GM23338 (cell line): ENCODE results near the gene SMIM28. TPM values are rescaled to one million over a fixed set of nuclear protein-coding genes. Genes with fewer than 3 reads are reported as not detected.

Experiments used
- ATAC-seq: fragments of 200-7000 bp; cut with Tn5 transposase; 3 replicates; pipeline ENCODE4 v1.9.1; 2020
- DNase-seq: peaks from one replicate; pipeline ENCODE4 v3.0.0-alpha.2; 2015; ENCODE audit warnings: low spot score
- H2AFZ ChIP-seq: fragments of 200-600 bp; sonication (generic); 2 replicates; pipeline ENCODE4 v1.8.0; 2016; ENCODE audit warnings: antibody characterized with exemption, mild to moderate bottlenecking, moderate library complexity
- H3F3A ChIP-seq: fragments of 200-600 bp; sonication (generic); replicated peaks from 2 replicates; pipeline ENCODE4 v1.8.0; 2017; ENCODE audit warnings: antibody characterized with exemption, mixed run types, low read depth
- H3K27ac ChIP-seq: fragments of 200-600 bp; sonication (generic); 2 replicates; pipeline ENCODE4 v1.6.1; 2016; ENCODE audit warnings: low read depth
- H3K27me3 ChIP-seq: fragments of 200-600 bp; sonication (generic); 2 replicates; pipeline ENCODE4 v1.8.0; 2016; ENCODE audit warnings: mild to moderate bottlenecking, mixed run types, moderate library complexity; ENCODE audit not compliant: insufficient read depth
- H3K36me3 ChIP-seq: fragments of 200-600 bp; sonication (generic); 2 replicates; pipeline ENCODE4 v1.8.0; 2016; ENCODE audit warnings: mild to moderate bottlenecking; ENCODE audit not compliant: insufficient read depth
- H3K4me1 ChIP-seq: fragments of 200-600 bp; sonication (generic); 2 replicates; pipeline ENCODE4 v1.8.0; 2016; ENCODE audit warnings: mild to moderate bottlenecking, moderate library complexity; ENCODE audit not compliant: insufficient read depth
- H3K4me2 ChIP-seq: fragments of 200-600 bp; sonication (generic); 2 replicates; pipeline ENCODE4 v1.7.1; 2017; ENCODE audit warnings: mixed run types
- H3K4me3 ChIP-seq: fragments of 200-600 bp; sonication (generic); 2 replicates; pipeline ENCODE4 v1.6.1; 2016; ENCODE audit warnings: mixed run types
- H3K79me2 ChIP-seq: fragments of 200-600 bp; sonication (generic); replicated peaks from 2 replicates; pipeline ENCODE4 v1.8.0; 2017; ENCODE audit warnings: mild to moderate bottlenecking; ENCODE audit not compliant: insufficient read depth
- H3K9me2 ChIP-seq: fragments of 200-600 bp; sonication (generic); 2 replicates; pipeline ENCODE4 v1.8.0; 2017; ENCODE audit not compliant: insufficient read depth
- H4K20me1 ChIP-seq: fragments of 200-600 bp; sonication (generic); replicated peaks from 2 replicates; pipeline ENCODE4 v1.8.0; 2017; ENCODE audit warnings: mild to moderate bottlenecking; ENCODE audit not compliant: insufficient read depth
- H3K27ac Mint-ChIP-seq: 2 replicates; pipeline ENCODE4 v1.8.0; 2020; ENCODE audit warnings: inconsistent platforms, mild to moderate bottlenecking, moderate library complexity, mixed read lengths
- H3K27me3 Mint-ChIP-seq: 3 replicates; pipeline ENCODE4 v1.8.0; 2022; ENCODE audit warnings: low read depth, mild to moderate bottlenecking, moderate library complexity, mixed read lengths, inconsistent platforms; ENCODE audit not compliant: insufficient read depth, poor library complexity
- H3K36me3 Mint-ChIP-seq: 3 replicates; pipeline ENCODE4 v1.8.0; 2021; ENCODE audit warnings: low read depth, mild to moderate bottlenecking, inconsistent platforms, moderate library complexity, mixed read lengths
- H3K4me1 Mint-ChIP-seq: 3 replicates; pipeline ENCODE4 v1.8.0; 2020; ENCODE audit warnings: mild to moderate bottlenecking, inconsistent platforms, mixed read lengths
- H3K4me3 Mint-ChIP-seq: 3 replicates; pipeline ENCODE4 v1.8.0; 2021; ENCODE audit warnings: moderate library complexity, mild to moderate bottlenecking, inconsistent platforms, mixed read lengths
- H3K9me3 Mint-ChIP-seq: 3 replicates; pipeline ENCODE4 v1.8.0; 2020; ENCODE audit warnings: moderate library complexity, mild to moderate bottlenecking, inconsistent platforms, mixed read lengths
- CREB1 ChIP-seq: fragments of 250-450 bp; sonication (Bioruptor Pico); IDR thresholded peaks from 2 replicates; pipeline ENCODE4 v1.5.0; 2020; ENCODE audit warnings: low read depth, mild to moderate bottlenecking, moderate library complexity
- CTCF ChIP-seq, 2 experiments: fragments of 200-600 bp in 1 of 2; sonication (generic) in 1 of 2; conservative IDR thresholded peaks; 2 replicates each; pipeline versions ENCODE4 v1.5.1 to v1.6.1; 2016 to 2017; ENCODE audit warnings: antibody characterized with exemption in 2 of 2, low read depth in 2 of 2, mild to moderate bottlenecking in 2 of 2, moderate library complexity in 1 of 2
- ETS1 ChIP-seq: IDR thresholded peaks from 2 replicates; pipeline ENCODE4 v1.6.1; 2016; ENCODE audit warnings: antibody characterized with exemption
- EZH2 ChIP-seq: fragments of 200-600 bp; sonication (generic); IDR thresholded peaks from one replicate; pipeline ENCODE4 v1.8.0; 2017; ENCODE audit warnings: antibody characterized with exemption, mild to moderate bottlenecking, low read depth; ENCODE audit not compliant: unreplicated experiment
- EZH2phosphoT487 ChIP-seq: fragments of 200-600 bp; sonication (generic); IDR thresholded peaks from one replicate; pipeline ENCODE4 v1.8.1; 2018; ENCODE audit warnings: antibody characterized with exemption; ENCODE audit not compliant: unreplicated experiment
- JUNB ChIP-seq: IDR thresholded peaks from one replicate; pipeline ENCODE4 v1.6.1; 2016; ENCODE audit warnings: antibody characterized with exemption; ENCODE audit not compliant: unreplicated experiment
- NANOG ChIP-seq: IDR thresholded peaks from 2 replicates; pipeline ENCODE4 v1.6.1; 2016; ENCODE audit warnings: antibody characterized with exemption, borderline replicate concordance
- POLR2AphosphoS5 ChIP-seq: IDR thresholded peaks from 2 replicates; pipeline ENCODE4 v1.6.1; 2016; ENCODE audit warnings: antibody characterized with exemption, low read depth
- REST ChIP-seq: IDR thresholded peaks from one replicate; pipeline ENCODE4 v1.6.1; 2018; ENCODE audit warnings: antibody characterized with exemption; ENCODE audit not compliant: unreplicated experiment
- STAT1 ChIP-seq: IDR thresholded peaks from one replicate; pipeline ENCODE4 v1.6.1; 2016; ENCODE audit warnings: antibody characterized with exemption; ENCODE audit not compliant: unreplicated experiment
- ZNF114 ChIP-seq: fragments of 250-450 bp; sonication (Bioruptor Pico); IDR thresholded peaks from 2 replicates; pipeline ENCODE4 v1.5.0; 2020; ENCODE audit warnings: mild to moderate bottlenecking, moderate library complexity
- ZNF331 ChIP-seq: fragments of 250-450 bp; sonication (Bioruptor Pico); IDR thresholded peaks from 2 replicates; pipeline ENCODE4 v1.5.0; 2020; ENCODE audit warnings: low read depth, mild to moderate bottlenecking, moderate library complexity
- ZNF462 ChIP-seq: fragments of 250-450 bp; sonication (Bioruptor Pico); IDR thresholded peaks from 2 replicates; pipeline ENCODE4 v1.5.0; 2020; ENCODE audit warnings: mild to moderate bottlenecking, moderate library complexity
- polyA plus RNA-seq: library from polyadenylated mRNA; unstranded; fragments of >200 nt; fragmentation: Nextera tagmentation; extraction: Ambion mirVana; gene quantifications from 2 replicates; pipeline ENCODE4 v1.2.1, GENCODE V29; 2016
- total RNA-seq: library from RNA; depleted of rRNA; stranded (reverse); fragments of >200 nt; shearing (Covaris generic); gene quantifications from 2 replicates; pipeline ENCODE4 v1.2.3, GENCODE V29; 2014

The SMIM28 gene
- total and polyA plus RNA-seq, 2 experiments from 2014 or later: not detected

GRCh38 chr6:138371452-138371711 is 6.3 kb upstream of the SMIM28 start:
- H3K79me2 ChIP-seq: no peaks in the 10 kb centered on the region
- DNase-seq: no peak
- H3K36me3 ChIP-seq: no peaks in the 10 kb centered on the region
- H3F3A ChIP-seq: no peaks in the 10 kb centered on the region
- no peak overlapping the region for H3K4me2 ChIP-seq
- no peak overlapping the region for H3K4me3 ChIP-seq
- H3K27ac ChIP-seq: no peak overlapping the region
- Mint-ChIP-seq H3K27me3 (peaks cover 2% of the 10 kb centered on the region), H3K4me3 (no peak overlapping the region), H3K27ac (no peak overlapping the region), H3K36me3 (no peaks in the 10 kb centered on the region; the same call in 2 of the 3 replicates), H3K9me3 (peaks cover 5% of the 10 kb centered on the region; the same call in 2 of the 3 replicates), H3K4me1 (peaks cover 19% of the 10 kb centered on the region; the same call in 2 of the 3 replicates)
- H3K27me3 ChIP-seq: no peaks in the 10 kb centered on the region
- H4K20me1 ChIP-seq: no peaks in the 10 kb centered on the region
- no peak for ATAC-seq
- no peak overlapping the region for H2AFZ ChIP-seq
- no peaks in the 10 kb centered on the region for H3K9me2 ChIP-seq
- H3K4me1 ChIP-seq: peaks cover 10% of the 10 kb centered on the region; the same call in 1 of the 2 replicates
- TF ChIP-seq ZNF462 (CRISPR knock-in tag): no peak
- no peak for TF ChIP-seq STAT1
- no peak for TF ChIP-seq CTCF (conservative IDR thresholded peaks at IDR 0.05; ENCODE audit: low read depth in 2 of 2)
- TF ChIP-seq ZNF331 (CRISPR knock-in tag): no peak
- TF ChIP-seq NANOG: no peak
- no peak for TF ChIP-seq ZNF114
- TF ChIP-seq CREB1 (CRISPR knock-in tag): no peak
- TF ChIP-seq POLR2AphosphoS5: no peak
- no peak for TF ChIP-seq EZH2
- no peak for TF ChIP-seq ETS1
- TF ChIP-seq REST: no peak
- TF ChIP-seq JUNB: no peak
- TF ChIP-seq EZH2phosphoT487: no peak
